Measurements from ENCODE around the gene C8G. TPM values are rescaled to one million over a fixed set of nuclear protein-coding genes. Genes with fewer than 3 reads are reported as not detected.

C8G gene
- total and polyA plus RNA-seq, 2 of the 13 experiments (the other 11 are each of a cell fraction or from before 2014, with no cell fraction given) = 4.9 to 12.8 TPM

DNA sequence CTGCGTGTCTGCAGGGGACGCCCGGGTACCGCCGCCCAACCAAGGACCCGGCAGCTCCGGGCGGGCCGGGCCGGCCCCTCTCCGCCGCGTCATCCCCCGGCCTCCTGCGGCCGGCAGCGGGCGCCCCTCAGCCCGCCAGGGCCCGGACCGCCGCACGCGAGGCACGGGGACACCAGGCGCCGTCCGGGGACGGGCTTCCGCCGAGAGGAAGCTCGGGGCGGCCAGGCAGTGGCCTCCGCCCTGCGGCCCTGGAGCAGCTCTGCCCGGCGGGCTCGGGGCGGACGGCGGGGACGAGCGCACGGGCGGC lies 878 bp upstream of the C8G start (continued):
- TF ChIP-seq, protein P1, sequence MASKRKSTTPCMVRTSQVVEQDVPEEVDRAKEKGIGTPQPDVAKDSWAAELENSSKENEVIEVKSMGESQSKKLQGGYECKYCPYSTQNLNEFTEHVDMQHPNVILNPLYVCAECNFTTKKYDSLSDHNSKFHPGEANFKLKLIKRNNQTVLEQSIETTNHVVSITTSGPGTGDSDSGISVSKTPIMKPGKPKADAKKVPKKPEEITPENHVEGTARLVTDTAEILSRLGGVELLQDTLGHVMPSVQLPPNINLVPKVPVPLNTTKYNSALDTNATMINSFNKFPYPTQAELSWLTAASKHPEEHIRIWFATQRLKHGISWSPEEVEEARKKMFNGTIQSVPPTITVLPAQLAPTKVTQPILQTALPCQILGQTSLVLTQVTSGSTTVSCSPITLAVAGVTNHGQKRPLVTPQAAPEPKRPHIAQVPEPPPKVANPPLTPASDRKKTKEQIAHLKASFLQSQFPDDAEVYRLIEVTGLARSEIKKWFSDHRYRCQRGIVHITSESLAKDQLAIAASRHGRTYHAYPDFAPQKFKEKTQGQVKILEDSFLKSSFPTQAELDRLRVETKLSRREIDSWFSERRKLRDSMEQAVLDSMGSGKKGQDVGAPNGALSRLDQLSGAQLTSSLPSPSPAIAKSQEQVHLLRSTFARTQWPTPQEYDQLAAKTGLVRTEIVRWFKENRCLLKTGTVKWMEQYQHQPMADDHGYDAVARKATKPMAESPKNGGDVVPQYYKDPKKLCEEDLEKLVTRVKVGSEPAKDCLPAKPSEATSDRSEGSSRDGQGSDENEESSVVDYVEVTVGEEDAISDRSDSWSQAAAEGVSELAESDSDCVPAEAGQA (IDR thresholded peaks at IDR 0.05; ENCODE audit: low read depth) = no peak
- TF ChIP-seq, protein P1 (CRISPR knock-in tag; IDR thresholded peaks at IDR 0.05; ENCODE audit: borderline replicate concordance) = 0 out of 2 replicates have a peak, but pooled peaks have one; percentile 46
- 0 out of 2 replicates have a peak, but pooled peaks have one; percentile 31 for TF ChIP-seq PAX8 (CRISPR knock-in tag; IDR thresholded peaks at IDR 0.05; ENCODE audit: borderline replicate concordance)
- TF ChIP-seq ZNF451 (CRISPR knock-in tag; IDR thresholded peaks at IDR 0.05) = 0 out of 2 replicates have a peak, but pooled peaks have one; percentile 7
- TF ChIP-seq ZNF619 (CRISPR knock-in tag; IDR thresholded peaks at IDR 0.05) = no peak
- TF ChIP-seq FOXO4 (CRISPR knock-in tag; conservative IDR thresholded peaks at IDR 0.05) = 0 out of 2 replicates have a peak, but pooled peaks have one; percentile 78
- TF ChIP-seq MYPOP (CRISPR knock-in tag; IDR thresholded peaks at IDR 0.05) = no peak
- TF ChIP-seq ZBTB46 (CRISPR knock-in tag; IDR thresholded peaks at IDR 0.05; ENCODE audit: borderline replicate concordance) = no peak
- peak; percentile 62 for TF ChIP-seq POLR2G (IDR thresholded peaks at IDR 0.05; ENCODE audit: low read depth, low read length)
- peak; percentile 15; the same call in 1 of the 2 replicates for TF ChIP-seq PHF8 (CRISPR knock-in tag; IDR thresholded peaks at IDR 0.05)
- peak; percentile 50 for TF ChIP-seq AGO2 (optimal IDR thresholded peaks at IDR 0.05; ENCODE audit: low read depth, low read length)
- TF ChIP-seq ZNF446 (CRISPR knock-in tag; IDR thresholded peaks at IDR 0.05) = no peak
- TF ChIP-seq CCDC6 (CRISPR knock-in tag; IDR thresholded peaks at IDR 0.05) = no peak
- TF ChIP-seq ZNF562 (CRISPR knock-in tag; IDR thresholded peaks at IDR 0.05; ENCODE audit: borderline replicate concordance) = no peak
- TF ChIP-seq REPIN1 (CRISPR knock-in tag; IDR thresholded peaks at IDR 0.05; ENCODE audit: borderline replicate concordance, low read depth) = no peak
- TF ChIP-seq ZEB1 (IDR thresholded peaks at IDR 0.05; ENCODE audit: insufficient replicate concordance, low read depth) = no peak
- peak; percentile 47; the same call in 1 of the 2 replicates for TF ChIP-seq ZNF34 (CRISPR knock-in tag; IDR thresholded peaks at IDR 0.05; ENCODE audit: borderline replicate concordance)
- TF ChIP-seq ZNF3 (CRISPR knock-in tag; IDR thresholded peaks at IDR 0.05) = no peak
